Dendritic cell treated with granulocyte-macrophage colony-stimulating factor and Interleukin-4, amounts not matched to agents 40 ng/mL and 50 ng/mL, for 4 days (primary cell): ENCODE results near the gene ZNF236.

Source experiments
- H3K27ac Mint-ChIP-seq: one replicate; pipeline ENCODE4 v1.8.0; 2022; ENCODE audit warnings: mild to moderate bottlenecking, mixed read lengths
- H3K27me3 Mint-ChIP-seq: one replicate; pipeline ENCODE4 v1.8.0; 2022; ENCODE audit warnings: mild to moderate bottlenecking, mixed read lengths
- H3K36me3 Mint-ChIP-seq: one replicate; pipeline ENCODE4 v1.8.0; 2022; ENCODE audit warnings: low read depth, mixed read lengths
- H3K4me1 Mint-ChIP-seq: one replicate; pipeline ENCODE4 v1.8.0; 2022; ENCODE audit warnings: low read depth, mixed read lengths
- H3K4me3 Mint-ChIP-seq: one replicate; pipeline ENCODE4 v1.8.0; 2022; ENCODE audit warnings: mild to moderate bottlenecking, moderate library complexity, mixed read lengths
- H3K9me3 Mint-ChIP-seq: one replicate; pipeline ENCODE4 v1.8.0; 2022; ENCODE audit warnings: mixed read lengths
- intact Hi-C: fragments of 100-400 bp; cut with micrococcal nuclease; formaldehyde crosslinking; loops from one replicate; pipeline ENCODE4 v1.15.0; 2022

The ZNF236 gene

DNA sequence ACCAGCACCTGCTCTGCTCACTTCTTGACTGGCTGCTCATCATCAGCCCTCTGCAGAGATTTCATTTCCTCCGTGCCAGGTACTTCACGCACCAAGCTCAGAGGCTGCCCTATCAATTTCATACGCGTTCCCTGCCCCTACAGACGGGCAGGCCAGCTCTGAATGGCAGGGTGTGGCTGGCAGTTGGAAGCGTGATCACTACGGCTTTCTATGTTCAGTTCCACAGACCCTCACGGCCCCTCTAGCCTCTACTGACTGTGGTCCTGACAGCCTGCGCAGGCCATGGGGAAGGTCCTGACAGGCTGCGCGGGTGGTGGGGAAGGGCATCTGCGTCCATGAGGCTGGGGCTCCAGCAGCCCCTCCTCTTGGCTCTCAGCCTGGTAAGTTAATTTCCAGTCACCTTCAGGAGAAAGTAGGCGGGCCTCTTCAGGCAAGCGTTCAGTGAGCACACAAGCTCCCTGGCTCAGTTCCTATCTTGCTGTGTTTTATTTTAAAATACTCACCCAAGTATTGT is 154.8 kb downstream of the ZNF236 start:
- Mint-ChIP-seq H3K4me1 (peaks cover 8% of the 10 kb centered on the region), H3K9me3 (no peaks in the 10 kb centered on the region), H3K4me3 (no peak overlapping the region), H3K27ac (no peak overlapping the region), H3K27me3 (no peaks in the 10 kb centered on the region), H3K36me3 (peaks cover 24% of the 10 kb centered on the region)
- intact Hi-C loops = no loop called here

- Mint-ChIP-seq H3K27ac (no peak overlapping the region), H3K9me3 (no peaks in the 10 kb centered on the region), H3K36me3 (peaks cover 21% of the 10 kb centered on the region), H3K4me1 (peaks cover 5% of the 10 kb centered on the region), H3K27me3 (no peaks in the 10 kb centered on the region), H3K4me3 (no peak overlapping the region)
- intact Hi-C loops = no loop called here
Observed at GRCh38 chr18:76977684-76978232, 155.4 kb downstream of the ZNF236 start.

DNA sequence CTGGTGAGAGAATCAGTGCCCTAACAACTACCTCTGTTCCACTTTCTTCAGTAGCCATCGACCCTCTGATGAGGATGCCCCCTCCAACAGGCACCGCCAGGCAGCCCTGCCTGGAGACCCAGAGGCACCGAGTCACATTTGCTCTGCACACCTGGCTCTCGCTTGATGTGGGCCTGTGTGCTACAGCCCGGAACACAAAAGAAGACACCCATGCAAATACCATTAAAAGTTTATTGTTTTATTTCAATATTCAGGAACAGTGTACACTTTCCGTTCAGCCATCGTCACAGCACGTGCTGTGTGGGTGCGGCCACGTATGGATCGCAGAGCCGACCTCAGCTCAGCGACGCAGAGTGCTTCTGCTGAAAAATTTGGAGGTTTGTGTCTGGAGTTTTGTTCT is 156.3 kb downstream of the ZNF236 start:
- H3K27me3 Mint-ChIP-seq = no peaks in the 10 kb centered on the region
- H3K4me3 Mint-ChIP-seq = no peak overlapping the region
- no peak overlapping the region for H3K27ac Mint-ChIP-seq
- intact Hi-C loops = no loop called here
- peaks cover 7% of the 10 kb centered on the region for H3K4me1 Mint-ChIP-seq
- no peaks in the 10 kb centered on the region for H3K9me3 Mint-ChIP-seq
- H3K36me3 Mint-ChIP-seq = peaks cover 17% of the 10 kb centered on the region

GRCh38 chr18:76979111-76979751 is 156.9 kb downstream of the ZNF236 start:
- Mint-ChIP-seq H3K27me3 (no peaks in the 10 kb centered on the region), H3K36me3 (peaks cover 11% of the 10 kb centered on the region), H3K4me3 (no peak overlapping the region), H3K9me3 (no peaks in the 10 kb centered on the region), H3K4me1 (peaks cover 8% of the 10 kb centered on the region), H3K27ac (no peak overlapping the region)
- intact Hi-C loops = no loop called here

GRCh38 chr18:76979906-76980305 is 157.5 kb downstream of the ZNF236 start:
- intact Hi-C loops = loop anchor here (10.0 kb wide), 1 partner anchor 55 kb away; no protein-coding TSS in a partner anchor
- peaks cover 9% of the 10 kb centered on the region for H3K36me3 Mint-ChIP-seq
- no peak overlapping the region for H3K4me3 Mint-ChIP-seq
- peaks cover 8% of the 10 kb centered on the region for H3K4me1 Mint-ChIP-seq
- no peaks in the 10 kb centered on the region for H3K9me3 Mint-ChIP-seq
- H3K27me3 Mint-ChIP-seq = no peaks in the 10 kb centered on the region
- no peak overlapping the region for H3K27ac Mint-ChIP-seq

- Mint-ChIP-seq H3K9me3 (no peaks in the 10 kb centered on the region), H3K27me3 (no peaks in the 10 kb centered on the region), H3K4me1 (peaks cover 11% of the 10 kb centered on the region), H3K36me3 (peaks cover 9% of the 10 kb centered on the region), H3K4me3 (no peak overlapping the region), H3K27ac (peak overlapping the region; percentile 23)
- intact Hi-C loops = loop anchor here (10.0 kb wide), 1 partner anchor 56 kb away; no protein-coding TSS in a partner anchor
Observed at GRCh38 chr18:76980663-76981395, 158.5 kb downstream of the ZNF236 start.

GRCh38 chr18:76981396-76981968 is 159.1 kb downstream of the ZNF236 start:
- peaks cover 17% of the 10 kb centered on the region for H3K4me1 Mint-ChIP-seq
- H3K27ac Mint-ChIP-seq = peak overlapping the region; percentile 23
- H3K9me3 Mint-ChIP-seq = no peaks in the 10 kb centered on the region
- H3K27me3 Mint-ChIP-seq = no peaks in the 10 kb centered on the region
- peaks cover 9% of the 10 kb centered on the region for H3K36me3 Mint-ChIP-seq
- H3K4me3 Mint-ChIP-seq = no peak overlapping the region
- intact Hi-C loops = loop anchor here (10.0 kb wide), 1 partner anchor 57 kb away; no protein-coding TSS in a partner anchor

GRCh38 chr18:76982038-76982437 is 159.7 kb downstream of the ZNF236 start:
- H3K36me3 Mint-ChIP-seq = peaks cover 9% of the 10 kb centered on the region
- no peak overlapping the region for H3K4me3 Mint-ChIP-seq
- intact Hi-C loops = loop anchor here (10.0 kb wide), 1 partner anchor 57 kb away; no protein-coding TSS in a partner anchor
- H3K9me3 Mint-ChIP-seq = no peaks in the 10 kb centered on the region
- no peaks in the 10 kb centered on the region for H3K27me3 Mint-ChIP-seq
- peaks cover 23% of the 10 kb centered on the region for H3K4me1 Mint-ChIP-seq
- no peak overlapping the region for H3K27ac Mint-ChIP-seq

GRCh38 chr18:76982841-76983583 is 160.7 kb downstream of the ZNF236 start:
- Mint-ChIP-seq H3K9me3 (no peaks in the 10 kb centered on the region), H3K4me1 (peaks cover 30% of the 10 kb centered on the region), H3K27ac (no peak overlapping the region), H3K4me3 (no peak overlapping the region), H3K27me3 (no peaks in the 10 kb centered on the region), H3K36me3 (peaks cover 9% of the 10 kb centered on the region)
- intact Hi-C loops = loop anchor here (10.0 kb wide), 1 partner anchor 58 kb away; no protein-coding TSS in a partner anchor

- Mint-ChIP-seq H3K36me3 (peaks cover 8% of the 10 kb centered on the region), H3K9me3 (no peaks in the 10 kb centered on the region), H3K4me3 (no peak overlapping the region), H3K27me3 (no peaks in the 10 kb centered on the region), H3K27ac (peak overlapping the region; percentile 56), H3K4me1 (peaks cover 37% of the 10 kb centered on the region)
- intact Hi-C loops = loop anchor here (10.0 kb wide), 1 partner anchor 59 kb away; no protein-coding TSS in a partner anchor
Observed at GRCh38 chr18:76983613-76984051, 161.3 kb downstream of the ZNF236 start.

DNA sequence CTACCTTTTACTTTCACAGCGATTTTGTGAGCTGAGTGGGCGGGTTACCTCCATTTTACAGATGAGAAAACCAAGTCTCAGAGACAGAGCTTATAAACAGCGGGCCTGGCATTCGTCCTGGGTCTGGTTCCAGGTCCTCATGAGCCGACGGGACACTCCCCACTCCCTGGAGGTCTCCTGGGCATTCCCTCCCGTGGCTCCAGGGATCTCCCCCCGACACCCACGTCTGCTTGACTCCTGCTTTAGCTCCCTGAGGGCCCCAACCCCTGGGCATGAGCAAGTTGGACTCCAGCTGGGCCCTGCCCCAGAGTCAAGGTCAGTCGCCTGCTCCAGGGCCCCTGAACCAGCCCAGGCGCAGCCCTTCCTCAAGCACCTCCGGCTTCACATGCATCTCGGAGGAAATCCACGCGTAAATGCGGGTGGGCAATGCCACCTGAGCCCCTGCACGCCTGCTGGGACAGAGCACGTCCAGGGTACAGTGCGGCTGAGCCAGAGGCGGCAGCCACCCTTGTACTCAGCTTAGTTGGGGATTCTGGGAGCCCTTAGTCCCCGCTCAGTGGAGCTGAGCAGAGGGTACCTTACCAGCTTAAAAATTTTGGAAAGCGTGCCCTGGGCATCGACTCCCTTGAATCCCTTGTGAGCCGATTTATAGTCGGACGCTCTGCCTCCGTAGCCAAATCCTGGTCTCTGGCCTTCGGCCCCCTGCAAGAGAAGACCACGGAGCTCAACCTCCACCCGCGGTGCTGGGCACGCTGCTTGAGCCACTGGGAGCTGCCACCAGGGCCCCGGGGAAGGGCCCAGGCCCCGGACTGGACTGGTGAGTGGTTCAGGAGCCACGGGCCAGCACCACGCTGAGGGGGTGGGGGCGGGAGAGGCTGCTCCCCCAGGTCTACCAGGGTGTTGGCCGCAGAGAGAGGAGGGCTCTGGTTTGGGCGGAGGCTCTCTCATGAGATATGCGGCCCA is 162.1 kb downstream of the ZNF236 start:
- Mint-ChIP-seq H3K36me3 (no peaks in the 10 kb centered on the region), H3K9me3 (no peaks in the 10 kb centered on the region), H3K4me3 (no peak overlapping the region), H3K4me1 (peaks cover 45% of the 10 kb centered on the region), H3K27me3 (no peaks in the 10 kb centered on the region), H3K27ac (peak overlapping the region; percentile 56)
- intact Hi-C loops = loop anchor here (10.0 kb wide), 1 partner anchor 60 kb away; no protein-coding TSS in a partner anchor

- Mint-ChIP-seq H3K36me3 (no peaks in the 10 kb centered on the region), H3K4me1 (peaks cover 54% of the 10 kb centered on the region), H3K27me3 (no peaks in the 10 kb centered on the region), H3K27ac (peak overlapping the region; percentile 90), H3K4me3 (no peak overlapping the region), H3K9me3 (no peaks in the 10 kb centered on the region)
- intact Hi-C loops = loop anchor here (10.0 kb wide), 1 partner anchor 61 kb away; no protein-coding TSS in a partner anchor
Observed at GRCh38 chr18:76985156-76985950, 163.0 kb downstream of the ZNF236 start.
